ENCODE measurements around the gene SAFB. TPM values are rescaled to one million over a fixed set of nuclear protein-coding genes. Genes with fewer than 3 reads are reported as not detected.
A peak's percentile ranks its signal among the peaks of the same experiment; 100 is the strongest.

SAFB gene
- total and polyA plus RNA-seq, 8 donors = 63.7 to 206 (median 165) TPM

GRCh38 chr19:5677580-5677979, 54.7 kb downstream of the SAFB start:
- ATAC-seq (no peak), DNase-seq (no peak)
- TF ChIP-seq, protein P1, sequence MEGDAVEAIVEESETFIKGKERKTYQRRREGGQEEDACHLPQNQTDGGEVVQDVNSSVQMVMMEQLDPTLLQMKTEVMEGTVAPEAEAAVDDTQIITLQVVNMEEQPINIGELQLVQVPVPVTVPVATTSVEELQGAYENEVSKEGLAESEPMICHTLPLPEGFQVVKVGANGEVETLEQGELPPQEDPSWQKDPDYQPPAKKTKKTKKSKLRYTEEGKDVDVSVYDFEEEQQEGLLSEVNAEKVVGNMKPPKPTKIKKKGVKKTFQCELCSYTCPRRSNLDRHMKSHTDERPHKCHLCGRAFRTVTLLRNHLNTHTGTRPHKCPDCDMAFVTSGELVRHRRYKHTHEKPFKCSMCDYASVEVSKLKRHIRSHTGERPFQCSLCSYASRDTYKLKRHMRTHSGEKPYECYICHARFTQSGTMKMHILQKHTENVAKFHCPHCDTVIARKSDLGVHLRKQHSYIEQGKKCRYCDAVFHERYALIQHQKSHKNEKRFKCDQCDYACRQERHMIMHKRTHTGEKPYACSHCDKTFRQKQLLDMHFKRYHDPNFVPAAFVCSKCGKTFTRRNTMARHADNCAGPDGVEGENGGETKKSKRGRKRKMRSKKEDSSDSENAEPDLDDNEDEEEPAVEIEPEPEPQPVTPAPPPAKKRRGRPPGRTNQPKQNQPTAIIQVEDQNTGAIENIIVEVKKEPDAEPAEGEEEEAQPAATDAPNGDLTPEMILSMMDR (IDR thresholded peaks at IDR 0.05) = no peak
- H3K36me3 ChIP-seq = peaks cover 0 to 20% of the 10 kb centered on the region in 2 donors
- peaks cover 6 to 17% of the 10 kb centered on the region in 2 donors for H3K4me1 ChIP-seq
- no peak overlapping the region for H3K4me3 ChIP-seq
- intact Hi-C loops (cut with DNase I) = no loop called here
- H3K27me3 ChIP-seq = no peaks in the 10 kb centered on the region
- no peaks in the 10 kb centered on the region for H3K9me3 ChIP-seq
- no peak overlapping the region for H3K27ac ChIP-seq

GRCh38 chr19:5678071-5678718, 55.3 kb downstream of the SAFB start:
- Histone ChIP-seq H3K27me3 (no peaks in the 10 kb centered on the region), H3K4me1 (peaks cover 6 to 17% of the 10 kb centered on the region in 2 donors), H3K9me3 (no peaks in the 10 kb centered on the region), H3K4me3 (no peak overlapping the region), H3K36me3 (peaks cover 0 to 20% of the 10 kb centered on the region in 2 donors), H3K27ac (no peak overlapping the region)
- intact Hi-C loops (cut with DNase I) = no loop called here
- TF ChIP-seq, protein P1 (IDR thresholded peaks at IDR 0.05) = no peak
- no peak for ATAC-seq
- peak in 1 of 4 donors; percentile 75 for DNase-seq

DNA sequence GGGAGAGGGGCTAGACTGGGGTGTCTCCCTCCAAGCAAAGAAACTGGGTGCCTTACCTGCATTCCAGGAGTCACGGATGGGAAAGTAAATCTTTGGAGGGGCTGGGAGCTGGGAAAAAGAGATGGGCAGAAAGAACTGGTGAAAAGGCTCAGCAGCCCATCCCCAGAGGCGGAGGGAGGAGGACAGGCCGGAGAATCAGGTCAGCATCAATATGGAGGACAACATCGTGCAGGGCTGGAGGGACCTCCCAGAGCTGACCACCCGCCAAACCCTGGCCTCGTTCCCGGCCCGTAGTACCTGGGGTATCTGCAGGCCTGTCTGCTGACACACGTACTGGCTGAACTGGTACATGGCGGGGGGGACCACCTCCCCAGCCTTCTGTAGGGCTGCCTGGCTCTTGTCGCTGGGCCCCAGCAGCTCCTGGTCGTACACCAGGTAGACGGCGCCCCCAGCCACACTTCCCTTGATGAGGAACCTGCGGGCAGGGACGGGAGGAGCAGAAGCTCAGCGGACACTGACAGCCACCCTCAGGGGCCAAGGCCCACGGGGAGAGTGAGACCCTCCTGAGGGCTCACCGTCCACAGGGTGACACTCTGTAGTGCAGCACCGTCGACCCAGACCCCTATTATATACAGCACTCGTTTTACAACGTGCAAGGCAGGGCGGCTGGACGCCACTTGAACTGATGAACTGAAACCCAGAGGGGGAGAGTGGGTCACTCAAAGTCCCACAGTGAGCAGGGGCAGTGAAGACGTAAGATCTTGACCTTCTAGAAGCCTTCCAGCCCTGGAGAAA, 56.6 kb downstream of the SAFB start:
- peaks cover 0 to 20% of the 10 kb centered on the region in 2 donors for H3K36me3 ChIP-seq
- ATAC-seq (no peak), DNase-seq (peak in 1 of 4 donors; percentile 82)
- TF ChIP-seq, protein P1 (IDR thresholded peaks at IDR 0.05) = no peak
- peaks cover 6 to 17% of the 10 kb centered on the region in 2 donors for H3K4me1 ChIP-seq
- H3K27ac ChIP-seq = peak overlapping the region; percentile 76 to 95
- peak overlapping the region; percentile 65 to 83 for H3K4me3 ChIP-seq
- no peaks in the 10 kb centered on the region for H3K27me3 ChIP-seq
- intact Hi-C loops (cut with DNase I) = no loop called here
- H3K9me3 ChIP-seq = no peaks in the 10 kb centered on the region

DNA sequence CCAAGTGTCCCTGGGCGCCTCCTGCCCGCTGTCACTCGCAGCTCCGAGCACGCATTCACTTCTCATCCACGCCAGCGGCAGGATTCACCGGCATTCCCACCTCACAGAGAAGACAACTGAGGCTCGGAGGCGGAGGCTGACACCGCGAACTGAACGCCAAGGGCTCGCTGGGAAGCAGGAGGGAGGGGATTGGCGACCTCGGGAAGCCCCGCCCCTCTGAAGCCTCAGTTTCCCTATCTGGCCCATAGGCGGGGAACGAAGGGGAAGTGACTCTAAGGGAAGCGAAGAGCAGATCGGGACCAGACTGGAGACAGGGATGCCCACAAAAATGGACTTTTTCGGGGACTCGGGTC, 57.2 kb downstream of the SAFB start:
- ATAC-seq (peak; percentile 5), DNase-seq (peak in 1 of 4 donors; percentile 83)
- intact Hi-C loops (cut with DNase I) = no loop called here
- peak overlapping the region; percentile 65 to 83 for H3K4me3 ChIP-seq
- peaks cover 6 to 17% of the 10 kb centered on the region in 2 donors for H3K4me1 ChIP-seq
- no peaks in the 10 kb centered on the region for H3K9me3 ChIP-seq
- TF ChIP-seq, protein P1 (IDR thresholded peaks at IDR 0.05) = no peak
- peaks cover 0 to 20% of the 10 kb centered on the region in 2 donors for H3K36me3 ChIP-seq
- H3K27me3 ChIP-seq = no peaks in the 10 kb centered on the region
- H3K27ac ChIP-seq = peak overlapping the region; percentile 76 to 95
